ENCODE measurements around the gene FCSK.
"Not testable (repeated sequence)": the region's sequence is repeated elsewhere in the genome, so short reads cannot be mapped to it uniquely, and the experiment has no call there.

The FCSK gene

DNA sequence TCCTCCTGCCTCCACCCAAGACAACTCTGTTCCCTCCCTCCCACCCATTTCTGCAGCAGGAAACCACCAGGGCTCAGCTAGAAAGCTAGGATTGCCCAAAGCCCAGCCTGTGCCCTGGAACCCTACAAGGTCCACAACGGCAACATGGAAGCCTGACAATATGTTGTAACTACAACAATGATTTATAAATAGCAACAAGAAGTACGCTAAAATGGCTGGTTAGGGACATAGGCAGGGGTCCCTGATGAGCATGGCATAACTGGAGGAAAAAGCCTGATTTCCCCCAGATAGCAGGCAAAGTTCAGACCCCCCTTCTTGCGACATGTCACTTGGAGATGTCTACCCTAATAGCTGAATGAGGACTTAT lies 22.1 kb upstream of the FCSK start:
- no peak for DNase-seq

DNA sequence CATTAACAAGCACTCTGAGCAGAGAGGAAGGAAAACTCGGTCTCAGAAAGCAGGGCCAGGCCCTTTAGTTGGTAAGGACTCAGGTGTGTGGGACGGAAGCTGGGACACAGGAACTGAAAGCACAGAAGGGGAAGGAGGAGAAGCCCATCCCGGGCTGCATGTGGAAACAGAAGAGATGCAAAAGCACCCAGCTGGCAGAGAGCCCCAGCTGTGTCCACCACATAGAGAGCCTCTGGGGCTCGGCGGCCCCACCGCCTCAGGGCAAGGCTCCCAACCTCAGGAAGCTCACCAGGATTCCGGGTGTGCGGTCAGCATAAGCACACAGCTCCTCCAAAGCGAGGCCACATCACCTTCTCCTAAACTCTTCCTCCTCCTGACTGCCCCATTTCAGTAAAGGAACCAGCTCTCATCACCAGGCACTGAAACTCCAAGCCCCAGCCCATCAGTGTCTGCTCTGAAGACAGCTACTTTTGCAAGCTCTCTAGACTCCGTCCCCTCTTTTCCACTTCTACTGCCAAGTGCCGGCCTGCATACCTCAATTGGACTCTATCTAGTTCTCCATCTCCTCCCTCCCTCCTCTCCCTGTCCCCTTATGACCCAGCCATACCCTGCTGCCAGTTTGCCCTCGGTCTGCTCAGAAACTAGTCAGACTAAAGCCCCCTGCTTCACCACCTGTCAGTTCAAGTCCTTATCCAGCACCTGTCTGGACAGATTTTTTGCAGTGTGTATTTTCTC lies 21.5 kb upstream of the FCSK start:
- DNase-seq: no peak

DNA sequence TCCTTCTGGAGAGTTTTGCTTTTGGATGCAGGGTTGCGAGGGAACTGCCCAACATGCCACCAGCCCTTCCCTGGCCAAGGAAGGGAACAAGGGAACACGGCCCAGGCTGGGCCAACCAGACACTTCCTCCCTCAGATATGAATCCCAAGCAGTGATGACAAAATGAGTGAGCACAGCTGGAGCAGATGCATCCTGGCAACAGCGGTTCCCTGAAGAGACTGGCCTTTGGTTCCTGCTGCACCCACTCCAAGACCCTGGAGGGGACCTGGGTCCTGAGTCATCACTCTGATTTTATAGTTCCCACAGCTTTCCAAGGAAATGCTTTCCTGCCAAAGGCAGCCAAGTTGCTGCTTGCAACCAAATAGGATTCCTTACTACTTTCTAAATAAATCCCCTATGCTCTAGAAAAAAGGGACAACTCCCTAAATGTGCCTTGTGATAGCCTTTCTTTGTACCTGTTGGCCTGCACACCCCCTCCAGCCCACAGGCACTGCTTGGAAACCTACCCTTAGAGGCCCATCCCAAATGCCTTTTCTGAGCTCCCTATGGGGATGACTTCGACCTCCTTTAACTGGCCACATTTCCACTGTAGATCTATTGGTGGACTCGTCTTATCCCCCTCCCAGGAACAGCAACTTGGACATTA lies 20.8 kb upstream of the FCSK start:
- DNase-seq: no peak

GRCh38 chr16:70434484-70435260 lies 19.7 kb upstream of the FCSK start:
- DNase-seq: no peak

GRCh38 chr16:70437017-70437581 lies 17.3 kb upstream of the FCSK start:
- no peak for DNase-seq

DNA sequence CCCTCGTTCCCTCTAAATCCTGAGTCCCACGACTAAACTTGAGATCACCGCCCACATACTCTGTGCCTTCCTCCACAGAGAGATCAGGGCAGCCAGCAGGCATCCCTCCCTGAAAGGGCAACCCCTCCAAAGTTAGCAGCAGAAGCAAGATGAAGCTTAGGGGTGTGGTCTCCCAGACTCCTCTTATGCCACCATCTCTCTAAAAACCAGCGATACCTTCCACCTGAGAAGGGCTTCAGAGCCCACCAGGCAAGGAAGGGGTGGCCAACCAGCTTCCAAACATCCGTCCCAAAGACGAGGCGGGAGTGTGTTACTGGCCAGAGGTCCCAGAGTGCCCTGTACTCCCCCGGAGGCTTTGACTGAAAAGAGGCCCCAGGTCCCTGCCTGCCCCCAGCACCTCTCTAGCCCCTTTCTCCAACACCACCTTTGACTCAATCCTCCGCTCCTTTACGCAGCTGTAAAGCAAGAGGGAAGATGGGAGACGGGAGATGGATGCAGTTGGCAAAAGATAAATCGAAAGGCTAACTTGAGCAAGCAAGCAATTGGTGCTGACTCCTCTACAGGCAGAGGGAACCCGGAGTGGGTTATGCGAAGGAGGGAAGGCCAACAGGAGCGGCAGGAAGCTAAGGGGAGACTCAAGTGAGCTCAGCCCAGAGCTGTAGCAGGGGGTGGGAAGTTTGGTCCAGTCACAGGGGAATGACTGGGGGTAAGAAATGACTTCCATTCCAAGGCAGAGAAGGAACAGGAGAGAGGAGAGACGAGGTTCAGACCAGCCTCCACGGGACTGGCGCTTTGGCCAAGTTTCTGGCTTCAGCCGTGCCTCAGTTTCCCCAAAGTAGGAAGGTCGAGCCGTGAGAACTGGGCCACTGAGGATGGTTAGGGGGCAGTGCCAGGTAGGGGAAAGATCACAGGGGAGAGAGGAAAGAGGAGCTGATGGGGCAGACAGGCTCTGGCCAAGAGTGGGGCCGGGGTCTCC lies 16.5 kb upstream of the FCSK start:
- DNase-seq: no peak

DNA sequence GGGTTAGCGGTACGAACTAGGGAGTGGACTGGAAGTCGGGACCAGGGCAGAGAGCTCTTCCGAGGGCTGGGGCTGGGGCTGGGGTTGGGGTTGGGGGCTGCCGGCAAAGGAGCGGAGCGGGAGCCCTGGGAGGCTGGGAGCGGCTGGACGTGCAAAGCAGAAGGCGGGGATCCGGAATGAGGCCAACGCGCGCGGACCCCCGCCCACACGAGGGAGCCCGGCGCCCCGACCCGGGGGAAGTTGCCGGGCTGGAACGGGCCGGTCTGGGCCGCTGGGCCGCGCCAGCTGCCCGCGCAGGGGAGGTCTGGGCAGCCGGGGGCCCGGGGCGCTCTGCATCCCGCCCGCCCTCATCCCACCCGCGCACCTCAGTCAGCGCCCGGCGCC lies 15.8 kb upstream of the FCSK start:
- no peak for DNase-seq

DNA sequence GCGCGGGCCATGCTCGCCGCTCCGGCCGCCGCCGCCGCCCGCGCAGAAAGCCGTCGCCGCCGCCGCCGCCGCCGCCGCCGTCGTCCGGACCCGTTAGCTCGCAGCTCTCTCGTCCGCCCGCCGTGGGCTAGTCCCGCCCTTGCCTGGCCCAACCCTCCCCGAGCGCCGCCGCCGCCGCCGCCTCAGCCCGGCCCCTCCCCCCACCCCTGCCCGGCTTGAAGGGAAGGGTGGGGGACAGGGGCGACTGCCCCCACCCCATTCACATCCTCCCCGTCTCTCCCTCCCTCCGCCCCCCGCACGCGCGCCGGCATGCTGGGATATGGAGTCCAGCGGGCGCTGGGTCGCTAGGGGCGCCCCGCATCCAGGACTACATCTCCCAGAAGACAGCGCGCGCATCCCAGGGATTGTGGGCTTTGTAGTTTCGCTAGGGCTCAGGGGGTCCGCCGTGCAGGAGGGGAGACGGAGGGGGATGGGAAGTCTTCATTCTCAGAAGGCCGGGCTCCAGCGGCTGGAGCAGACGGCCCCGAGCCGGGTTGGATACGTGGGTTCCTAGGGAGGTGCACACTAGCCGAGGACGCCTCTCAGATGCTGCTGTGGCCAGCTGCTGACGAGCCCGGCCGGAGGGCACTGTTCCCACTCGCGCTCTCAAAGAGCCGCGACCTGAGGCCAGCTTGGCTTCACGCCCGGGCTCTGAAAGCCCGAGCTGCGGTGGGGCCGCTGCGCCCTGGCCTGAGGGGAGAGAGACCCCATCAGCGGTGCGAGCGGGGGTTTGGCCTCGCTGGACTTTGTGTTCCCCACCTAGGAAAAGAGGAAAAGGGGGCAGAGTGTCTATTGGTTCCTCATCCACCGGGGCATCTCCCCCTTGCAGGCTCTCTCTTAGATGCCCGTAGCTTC lies 15.2 kb upstream of the FCSK start, which contains the start of gene ST3GAL2:
ST3GAL2 (minus strand) TSS at position 132 of the 894 bp plus-strand sequence. CDS start 40,570 bp downstream, outside the sequence.
- DNase-seq: peak; percentile 96

DNA sequence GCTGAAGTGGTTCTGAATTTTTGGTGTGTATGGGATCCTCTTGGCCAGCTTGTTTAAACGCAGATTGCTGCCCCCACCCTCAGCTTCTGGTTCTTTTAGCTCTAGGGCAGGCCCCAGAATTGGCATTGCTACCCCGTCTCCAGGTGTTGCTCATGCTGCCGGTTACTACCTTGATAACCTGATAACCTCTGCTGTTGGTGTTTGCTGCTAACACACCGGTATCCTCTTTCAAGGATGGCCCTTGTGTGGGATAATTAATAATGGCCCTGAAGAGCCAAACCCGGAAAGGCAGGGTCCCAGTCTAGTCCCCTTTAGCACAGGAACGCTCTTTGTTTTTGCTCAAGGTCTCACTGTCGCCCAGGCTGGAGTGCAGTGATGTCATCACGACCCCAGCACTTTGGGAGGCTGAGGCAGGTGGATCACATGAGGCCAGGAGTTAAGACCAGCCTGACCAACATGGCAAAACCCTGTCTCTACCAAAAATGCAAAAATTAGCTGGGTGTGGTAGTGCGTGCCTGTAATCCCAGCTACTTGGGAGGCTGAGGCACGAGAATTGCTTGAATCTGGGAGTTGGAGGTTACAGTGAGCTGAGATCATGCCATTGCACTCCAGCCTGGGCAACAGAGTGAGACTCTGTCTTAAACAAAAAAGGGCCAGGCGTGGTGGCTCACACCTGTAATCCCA lies 14.2 kb upstream of the FCSK start:
- DNase-seq: no peak

GRCh38 chr16:70441406-70441990 lies 12.9 kb upstream of the FCSK start:
- no peak for DNase-seq

- DNase-seq: no peak
Measured at GRCh38 chr16:70442344-70442743, 12.1 kb upstream of the FCSK start.

GRCh38 chr16:70444249-70445063 lies 9.9 kb upstream of the FCSK start:
- DNase-seq: no peak

GRCh38 chr16:70448075-70448474 lies 6.3 kb upstream of the FCSK start:
- no peak for DNase-seq

DNA sequence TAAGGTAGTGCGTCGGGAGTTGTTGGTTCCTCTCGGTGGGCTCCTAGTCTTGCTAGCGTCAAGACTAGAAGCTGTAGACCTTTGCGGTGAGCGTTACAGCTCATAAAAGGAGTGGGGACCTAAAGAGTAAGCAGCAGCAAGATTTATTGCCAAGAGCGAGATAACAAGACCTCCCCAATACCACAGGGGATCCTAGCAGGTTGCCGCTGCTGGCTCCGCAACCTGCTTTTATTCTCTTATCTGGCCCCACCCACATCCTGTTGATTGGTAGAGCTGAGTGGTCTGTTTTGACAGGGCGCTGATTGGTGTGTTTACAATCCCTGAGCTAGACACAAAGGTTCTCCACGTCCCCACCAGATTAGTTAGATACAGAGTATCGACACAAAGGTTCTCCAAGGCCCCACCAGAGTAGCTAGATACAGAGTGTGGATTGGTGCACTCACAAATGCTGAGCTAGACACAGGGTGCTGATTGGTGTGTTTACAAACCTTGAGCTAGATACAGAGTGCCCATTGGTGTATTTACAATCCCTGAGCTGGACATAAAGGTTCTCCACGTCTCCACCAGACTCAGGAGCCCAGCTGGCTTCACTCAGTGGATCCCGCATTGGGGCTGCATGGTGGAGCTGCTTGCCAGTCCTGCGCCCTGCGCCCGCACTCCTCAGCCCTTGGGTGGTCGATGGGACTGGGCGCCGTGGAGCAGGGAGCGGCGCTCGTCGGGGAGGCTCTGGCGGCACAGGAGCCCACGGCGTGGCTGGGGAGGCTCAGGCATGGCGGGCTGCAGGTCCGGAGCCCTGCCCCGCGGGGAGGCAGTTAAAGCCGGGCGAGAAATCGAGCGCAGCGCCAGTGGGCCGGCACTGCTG lies 4.0 kb upstream of the FCSK start:
- not testable (repeated sequence) for DNase-seq

DNA sequence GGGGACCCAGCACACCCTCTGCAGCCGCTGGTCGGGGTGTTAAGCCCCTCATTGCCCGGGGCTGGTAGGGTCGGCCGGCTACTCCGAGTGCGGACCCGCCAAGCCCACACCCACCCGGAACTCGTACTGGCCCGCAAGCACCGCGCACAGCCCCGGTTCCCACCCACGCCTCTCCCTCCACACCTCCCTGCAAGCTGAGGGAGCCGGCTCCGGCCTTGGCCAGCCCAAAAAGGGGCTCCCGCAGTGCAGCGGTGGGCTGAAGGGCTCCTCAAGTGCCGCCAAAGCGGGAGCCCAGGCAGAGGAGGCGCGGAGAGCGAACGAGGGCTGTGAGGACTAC lies 3.4 kb upstream of the FCSK start:
- not testable (repeated sequence) for DNase-seq

- no peak for DNase-seq
Measured at GRCh38 chr16:70453117-70453891, 1.1 kb upstream of the FCSK start.

- no peak for DNase-seq
Measured at GRCh38 chr16:70453892-70454221, 538 bp upstream of the FCSK start.

- DNase-seq: no peak
Measured at GRCh38 chr16:70455910-70456309, 1.5 kb downstream of the FCSK start.
